Loucy (cell line): ENCODE results near the gene TPM1.

Experiments used
- CTCF ChIP-seq: fragments of 200-600 bp; sonication (generic); conservative IDR thresholded peaks from 2 replicates; pipeline ENCODE4 v1.5.1; 2014; ENCODE audit warnings: mild to moderate bottlenecking, antibody characterized with exemption, low read length
- EZH2phosphoT487 ChIP-seq: fragments of 200-600 bp; IDR thresholded peaks from 2 replicates; pipeline ENCODE4 v1.6.1; 2018; ENCODE audit warnings: antibody characterized with exemption, mild to moderate bottlenecking, moderate library complexity, borderline replicate concordance

- TF ChIP-seq CTCF: no peak
- no peak for TF ChIP-seq EZH2phosphoT487
These were observed 43.7 kb downstream of the TPM1 start for GRCh38 chr15:63086271-63086670.
